Osteoblast (primary cell): ENCODE data around the gene RNF2. TPM values are rescaled to one million over a fixed set of nuclear protein-coding genes. Genes with fewer than 3 reads are reported as not detected.
A peak's percentile ranks its signal among the peaks of the same experiment; 100 is the strongest.

Experiments used
- DNase-seq: peaks from one replicate; pipeline ENCODE4 v3.0.0; 2011; ENCODE audit warnings: low spot score, mixed read lengths; ENCODE audit not compliant: insufficient read length; ENCODE audit errors: missing footprints
- H2AFZ ChIP-seq: 2 replicates; pipeline ENCODE4 v1.6.0; 2011; ENCODE audit warnings: mild to moderate bottlenecking, low read length
- H3K27ac ChIP-seq: 2 replicates; pipeline ENCODE4 v1.5.1; 2011; ENCODE audit warnings: mild to moderate bottlenecking, low read depth, low read length, moderate library complexity
- H3K27me3 ChIP-seq: 2 replicates; pipeline ENCODE4 v1.6.0; 2012; ENCODE audit warnings: mild to moderate bottlenecking, control low read depth, inconsistent platforms, low read length, moderate library complexity; ENCODE audit not compliant: insufficient read depth
- H3K36me3 ChIP-seq: 2 replicates; pipeline ENCODE4 v1.5.1; 2011; ENCODE audit warnings: mild to moderate bottlenecking, low read length, control low read depth, moderate library complexity; ENCODE audit not compliant: insufficient read depth
- H3K4me1 ChIP-seq: 2 replicates; pipeline ENCODE4 v1.5.1; 2011; ENCODE audit warnings: mild to moderate bottlenecking, low read length, control low read depth, moderate library complexity; ENCODE audit not compliant: insufficient read depth
- H3K4me2 ChIP-seq: 2 replicates; pipeline ENCODE4 v1.6.0; 2011; ENCODE audit warnings: mild to moderate bottlenecking, low read length; ENCODE audit not compliant: insufficient read depth
- H3K4me3 ChIP-seq: fragments of 200-600 bp; sonication (generic); 3 replicates; pipeline ENCODE4 v1.5.1; 2012; ENCODE audit warnings: mild to moderate bottlenecking, low read length, inconsistent platforms; ENCODE audit not compliant: insufficient read depth
- H3K79me2 ChIP-seq: 2 replicates; pipeline ENCODE4 v1.6.0; 2012; ENCODE audit warnings: mild to moderate bottlenecking, low read length, control low read depth, inconsistent platforms; ENCODE audit not compliant: insufficient read depth
- H3K9me3 ChIP-seq: 2 replicates; pipeline ENCODE4 v1.5.1; 2011; ENCODE audit warnings: low read depth, low read length, control low read depth
- H4K20me1 ChIP-seq: 2 replicates; pipeline ENCODE4 v1.6.0; 2012; ENCODE audit warnings: mild to moderate bottlenecking, low read length, control low read depth; ENCODE audit not compliant: insufficient read depth
- total RNA-seq: library from RNA; depleted of rRNA; stranded (reverse); fragments of >200 nt; gene quantifications from 2 replicates; pipeline ENCODE4 v1.2.3, GENCODE V29; 2012
- TF ChIP-seq, protein P1 (sequence below): IDR thresholded peaks from 2 replicates; pipeline ENCODE4 v1.5.1; 2011; ENCODE audit warnings: mild to moderate bottlenecking, low read depth, low read length, moderate library complexity; ENCODE audit errors: extremely low read depth

RNF2 gene
- total RNA-seq, 1 donor = 20.3 TPM

DNA sequence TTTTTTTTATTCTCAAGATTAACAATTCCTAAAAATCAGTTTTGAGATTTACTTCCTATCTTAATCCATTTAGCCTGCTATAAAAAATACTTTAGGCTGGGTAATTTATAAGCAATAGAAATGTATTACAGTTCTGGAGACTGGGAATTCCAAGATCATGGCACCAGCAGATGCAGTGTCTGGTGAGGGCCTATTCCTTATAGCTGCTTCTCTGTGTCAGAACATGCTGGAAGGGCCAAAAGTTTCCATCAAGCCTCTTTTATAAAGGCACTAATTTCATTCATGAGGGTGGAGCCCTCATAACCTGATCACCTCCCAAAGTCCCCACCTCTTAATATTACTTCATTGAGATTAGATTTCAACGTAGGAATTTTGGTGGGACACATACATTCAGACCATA lies 41.7 kb downstream of the RNF2 start:
- no peaks in the 10 kb centered on the region for H3K27me3 ChIP-seq
- H3K9me3 ChIP-seq = no peaks in the 10 kb centered on the region
- H3K27ac ChIP-seq = no peak overlapping the region
- H3K4me1 ChIP-seq = no peaks in the 10 kb centered on the region
- H3K36me3 ChIP-seq = peaks cover 8% of the 10 kb centered on the region
- TF ChIP-seq, protein P1, sequence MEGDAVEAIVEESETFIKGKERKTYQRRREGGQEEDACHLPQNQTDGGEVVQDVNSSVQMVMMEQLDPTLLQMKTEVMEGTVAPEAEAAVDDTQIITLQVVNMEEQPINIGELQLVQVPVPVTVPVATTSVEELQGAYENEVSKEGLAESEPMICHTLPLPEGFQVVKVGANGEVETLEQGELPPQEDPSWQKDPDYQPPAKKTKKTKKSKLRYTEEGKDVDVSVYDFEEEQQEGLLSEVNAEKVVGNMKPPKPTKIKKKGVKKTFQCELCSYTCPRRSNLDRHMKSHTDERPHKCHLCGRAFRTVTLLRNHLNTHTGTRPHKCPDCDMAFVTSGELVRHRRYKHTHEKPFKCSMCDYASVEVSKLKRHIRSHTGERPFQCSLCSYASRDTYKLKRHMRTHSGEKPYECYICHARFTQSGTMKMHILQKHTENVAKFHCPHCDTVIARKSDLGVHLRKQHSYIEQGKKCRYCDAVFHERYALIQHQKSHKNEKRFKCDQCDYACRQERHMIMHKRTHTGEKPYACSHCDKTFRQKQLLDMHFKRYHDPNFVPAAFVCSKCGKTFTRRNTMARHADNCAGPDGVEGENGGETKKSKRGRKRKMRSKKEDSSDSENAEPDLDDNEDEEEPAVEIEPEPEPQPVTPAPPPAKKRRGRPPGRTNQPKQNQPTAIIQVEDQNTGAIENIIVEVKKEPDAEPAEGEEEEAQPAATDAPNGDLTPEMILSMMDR = no peak
- no peak overlapping the region for H3K4me3 ChIP-seq
- H3K79me2 ChIP-seq = peaks cover 28% of the 10 kb centered on the region
- no peak for DNase-seq
- no peak overlapping the region for H2AFZ ChIP-seq
- H4K20me1 ChIP-seq = peaks cover 10% of the 10 kb centered on the region
- H3K4me2 ChIP-seq = no peak overlapping the region

DNA sequence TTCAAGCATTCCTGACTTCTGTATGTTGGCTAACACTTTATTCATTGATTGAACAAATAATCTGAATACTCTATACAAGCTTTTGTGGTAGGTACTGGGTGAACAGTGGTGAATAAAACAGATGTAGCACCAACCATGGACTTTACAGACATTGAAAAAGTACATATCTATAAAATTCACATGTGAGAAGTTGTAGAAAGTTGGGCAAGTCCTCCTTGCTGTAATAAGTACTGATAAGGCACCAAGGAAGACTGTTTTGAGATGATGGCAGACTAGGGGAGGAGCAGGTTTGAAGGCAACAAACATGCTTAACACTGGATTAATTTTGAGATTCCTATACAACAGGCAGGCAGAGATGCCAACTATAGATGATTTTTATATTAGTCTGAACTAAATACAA lies 42.4 kb downstream of the RNF2 start:
- Histone ChIP-seq H3K4me3 (no peak overlapping the region), H3K36me3 (peaks cover 8% of the 10 kb centered on the region), H3K27ac (no peak overlapping the region), H2AFZ (no peak overlapping the region), H4K20me1 (peaks cover 10% of the 10 kb centered on the region), H3K4me1 (no peaks in the 10 kb centered on the region), H3K9me3 (no peaks in the 10 kb centered on the region), H3K4me2 (no peak overlapping the region), H3K79me2 (peaks cover 25% of the 10 kb centered on the region), H3K27me3 (no peaks in the 10 kb centered on the region)
- TF ChIP-seq, protein P1 = no peak
- DNase-seq = peak; percentile 36

DNA sequence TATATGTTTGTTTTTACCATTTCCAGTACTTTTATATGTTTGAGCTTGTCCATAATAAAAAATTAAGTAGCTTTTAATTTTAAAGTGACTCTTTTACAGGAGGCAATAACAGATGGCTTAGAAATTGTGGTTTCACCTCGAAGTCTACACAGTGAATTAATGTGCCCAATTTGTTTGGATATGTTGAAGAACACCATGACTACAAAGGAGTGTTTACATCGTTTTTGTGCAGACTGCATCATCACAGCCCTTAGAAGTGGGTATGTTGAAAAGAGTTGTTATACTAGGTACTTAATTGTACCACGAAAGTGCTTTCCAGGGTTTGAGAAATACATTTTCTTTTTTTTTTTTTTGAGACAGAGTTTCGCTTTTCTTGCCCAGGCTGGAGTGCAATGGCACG lies 46.1 kb downstream of the RNF2 start:
- TF ChIP-seq, protein P1 = no peak
- Histone ChIP-seq H2AFZ (no peak overlapping the region), H3K79me2 (peaks cover 5% of the 10 kb centered on the region), H3K4me2 (no peak overlapping the region), H3K4me3 (no peak overlapping the region), H3K27ac (no peak overlapping the region), H3K27me3 (no peaks in the 10 kb centered on the region), H3K4me1 (no peaks in the 10 kb centered on the region), H3K36me3 (peaks cover 8% of the 10 kb centered on the region), H4K20me1 (peaks cover 8% of the 10 kb centered on the region), H3K9me3 (no peaks in the 10 kb centered on the region)
- DNase-seq = no peak

DNA sequence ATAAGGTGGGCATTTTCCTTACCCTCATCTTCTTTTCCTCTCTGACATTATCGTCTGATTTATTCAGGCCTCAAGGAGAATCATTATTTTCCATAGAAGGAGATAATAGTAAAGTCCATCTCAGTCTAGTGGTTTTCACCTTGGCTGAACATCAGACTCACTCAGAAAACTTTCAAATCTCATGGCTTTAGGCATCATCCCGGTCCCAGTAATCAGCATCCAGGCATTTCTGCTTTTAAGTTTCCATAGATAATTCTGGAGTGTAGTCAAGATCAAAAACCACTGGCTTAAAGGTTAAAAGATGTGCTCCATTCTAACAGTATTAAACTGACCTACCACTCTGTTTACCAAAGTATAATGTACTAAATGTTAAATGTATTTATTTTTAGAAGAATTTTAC lies 49.4 kb downstream of the RNF2 start:
- no peaks in the 10 kb centered on the region for H3K4me1 ChIP-seq

More for the DNA sequence above, 49.4 kb downstream of the RNF2 start:
- Histone ChIP-seq H3K27ac (no peak overlapping the region), H3K9me3 (no peaks in the 10 kb centered on the region), H2AFZ (no peak overlapping the region), H3K27me3 (no peaks in the 10 kb centered on the region), H3K36me3 (no peaks in the 10 kb centered on the region), H3K79me2 (no peaks in the 10 kb centered on the region), H3K4me2 (no peak overlapping the region), H4K20me1 (no peaks in the 10 kb centered on the region), H3K4me3 (no peak overlapping the region)
- no peak for DNase-seq
- TF ChIP-seq, protein P1 = no peak
